ENCODE measurements around the gene CYLD.

DNA sequence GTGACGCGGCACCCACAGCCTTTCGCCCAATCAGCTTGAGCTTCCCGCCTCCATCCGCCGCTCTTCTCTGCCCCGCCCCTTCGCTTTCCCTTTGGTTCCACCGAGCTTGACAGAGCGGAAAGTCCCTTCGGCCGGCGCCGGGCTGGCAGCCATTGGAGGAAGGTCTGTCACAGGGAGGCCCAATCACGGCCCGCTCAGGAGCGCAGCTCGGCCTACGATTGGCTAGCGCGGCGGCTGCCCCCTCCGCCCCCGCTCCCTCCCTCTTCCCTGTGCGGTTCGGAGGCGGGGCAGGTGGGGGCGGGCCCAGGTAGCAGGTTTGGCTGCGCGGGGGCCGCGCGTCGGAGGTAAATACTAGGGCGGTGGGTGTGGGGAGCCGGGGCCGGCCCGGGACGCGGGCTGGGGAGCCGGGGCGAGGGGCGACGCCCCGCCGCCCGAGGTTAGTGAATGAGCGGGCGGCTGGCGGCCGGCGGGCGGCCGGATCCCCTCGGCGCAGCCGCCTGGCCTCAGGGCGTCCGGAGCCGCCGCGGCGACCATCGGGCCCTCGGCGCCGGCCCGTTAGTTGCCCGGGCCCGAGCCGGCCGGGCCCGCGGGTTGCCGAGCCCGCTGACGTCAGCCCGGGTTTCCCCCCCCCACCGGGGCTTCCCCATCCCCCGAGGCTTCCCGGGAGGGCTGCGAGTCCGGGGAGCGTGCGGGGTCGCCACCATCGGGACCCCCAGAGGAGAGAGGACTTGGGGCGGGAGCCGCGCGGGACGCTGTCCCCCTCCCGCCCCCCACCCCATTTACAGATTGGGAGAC lies at the start of gene CYLD:
- TF ChIP-seq POLR2A (IDR thresholded peaks at IDR 0.05; ENCODE audit: low read depth, low read length), result no peak; the same call in 1 of the 2 replicates
- TF ChIP-seq, protein P1, sequence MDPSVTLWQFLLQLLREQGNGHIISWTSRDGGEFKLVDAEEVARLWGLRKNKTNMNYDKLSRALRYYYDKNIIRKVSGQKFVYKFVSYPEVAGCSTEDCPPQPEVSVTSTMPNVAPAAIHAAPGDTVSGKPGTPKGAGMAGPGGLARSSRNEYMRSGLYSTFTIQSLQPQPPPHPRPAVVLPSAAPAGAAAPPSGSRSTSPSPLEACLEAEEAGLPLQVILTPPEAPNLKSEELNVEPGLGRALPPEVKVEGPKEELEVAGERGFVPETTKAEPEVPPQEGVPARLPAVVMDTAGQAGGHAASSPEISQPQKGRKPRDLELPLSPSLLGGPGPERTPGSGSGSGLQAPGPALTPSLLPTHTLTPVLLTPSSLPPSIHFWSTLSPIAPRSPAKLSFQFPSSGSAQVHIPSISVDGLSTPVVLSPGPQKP (IDR thresholded peaks at IDR 0.05; ENCODE audit: borderline replicate concordance, low read depth, low read length), result no peak
- TF ChIP-seq, protein P2, sequence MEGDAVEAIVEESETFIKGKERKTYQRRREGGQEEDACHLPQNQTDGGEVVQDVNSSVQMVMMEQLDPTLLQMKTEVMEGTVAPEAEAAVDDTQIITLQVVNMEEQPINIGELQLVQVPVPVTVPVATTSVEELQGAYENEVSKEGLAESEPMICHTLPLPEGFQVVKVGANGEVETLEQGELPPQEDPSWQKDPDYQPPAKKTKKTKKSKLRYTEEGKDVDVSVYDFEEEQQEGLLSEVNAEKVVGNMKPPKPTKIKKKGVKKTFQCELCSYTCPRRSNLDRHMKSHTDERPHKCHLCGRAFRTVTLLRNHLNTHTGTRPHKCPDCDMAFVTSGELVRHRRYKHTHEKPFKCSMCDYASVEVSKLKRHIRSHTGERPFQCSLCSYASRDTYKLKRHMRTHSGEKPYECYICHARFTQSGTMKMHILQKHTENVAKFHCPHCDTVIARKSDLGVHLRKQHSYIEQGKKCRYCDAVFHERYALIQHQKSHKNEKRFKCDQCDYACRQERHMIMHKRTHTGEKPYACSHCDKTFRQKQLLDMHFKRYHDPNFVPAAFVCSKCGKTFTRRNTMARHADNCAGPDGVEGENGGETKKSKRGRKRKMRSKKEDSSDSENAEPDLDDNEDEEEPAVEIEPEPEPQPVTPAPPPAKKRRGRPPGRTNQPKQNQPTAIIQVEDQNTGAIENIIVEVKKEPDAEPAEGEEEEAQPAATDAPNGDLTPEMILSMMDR (conservative IDR thresholded peaks at IDR 0.05; ENCODE audit: low read depth, low read length), result no peak
- TF ChIP-seq RFX5 (IDR thresholded peaks at IDR 0.05; ENCODE audit: low read depth, low read length), result no peak
- TF ChIP-seq NFE2L2 (IDR thresholded peaks at IDR 0.05; ENCODE audit: low read depth, low read length), result no peak
- peak; percentile 95 for TF ChIP-seq MAZ (IDR thresholded peaks at IDR 0.05; ENCODE audit: borderline replicate concordance, low read depth, low read length)
- TF ChIP-seq RCOR1 (IDR thresholded peaks at IDR 0.05; ENCODE audit: insufficient replicate concordance, low read length), result no peak
- TF ChIP-seq FOS (IDR thresholded peaks at IDR 0.05; ENCODE audit: low read depth, low read length), result peak; percentile 41; the same call in 1 of the 2 replicates
- TF ChIP-seq MAFK (IDR thresholded peaks at IDR 0.05; ENCODE audit: low read depth, low read length), result no peak
- TF ChIP-seq SMC3 (IDR thresholded peaks at IDR 0.05; ENCODE audit: low read depth, low read length), result no peak
- no peak for TF ChIP-seq CHD1 (IDR thresholded peaks at IDR 0.05; ENCODE audit: low read depth, low read length)
- no peak for TF ChIP-seq CEBPB (IDR thresholded peaks at IDR 0.05; ENCODE audit: low read depth, low read length)
- TF ChIP-seq, protein P3, sequence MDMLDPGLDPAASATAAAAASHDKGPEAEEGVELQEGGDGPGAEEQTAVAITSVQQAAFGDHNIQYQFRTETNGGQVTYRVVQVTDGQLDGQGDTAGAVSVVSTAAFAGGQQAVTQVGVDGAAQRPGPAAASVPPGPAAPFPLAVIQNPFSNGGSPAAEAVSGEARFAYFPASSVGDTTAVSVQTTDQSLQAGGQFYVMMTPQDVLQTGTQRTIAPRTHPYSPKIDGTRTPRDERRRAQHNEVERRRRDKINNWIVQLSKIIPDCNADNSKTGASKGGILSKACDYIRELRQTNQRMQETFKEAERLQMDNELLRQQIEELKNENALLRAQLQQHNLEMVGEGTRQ (IDR thresholded peaks at IDR 0.05; ENCODE audit: low read depth, low read length), result no peak

All from IMR-90 (cell line).